ENCODE measurements around the gene PIPOX. TPM values are rescaled to one million over a fixed set of nuclear protein-coding genes. Genes with fewer than 3 reads are reported as not detected.

The PIPOX gene
- total RNA-seq, 1 donor = 1.4 TPM

DNA sequence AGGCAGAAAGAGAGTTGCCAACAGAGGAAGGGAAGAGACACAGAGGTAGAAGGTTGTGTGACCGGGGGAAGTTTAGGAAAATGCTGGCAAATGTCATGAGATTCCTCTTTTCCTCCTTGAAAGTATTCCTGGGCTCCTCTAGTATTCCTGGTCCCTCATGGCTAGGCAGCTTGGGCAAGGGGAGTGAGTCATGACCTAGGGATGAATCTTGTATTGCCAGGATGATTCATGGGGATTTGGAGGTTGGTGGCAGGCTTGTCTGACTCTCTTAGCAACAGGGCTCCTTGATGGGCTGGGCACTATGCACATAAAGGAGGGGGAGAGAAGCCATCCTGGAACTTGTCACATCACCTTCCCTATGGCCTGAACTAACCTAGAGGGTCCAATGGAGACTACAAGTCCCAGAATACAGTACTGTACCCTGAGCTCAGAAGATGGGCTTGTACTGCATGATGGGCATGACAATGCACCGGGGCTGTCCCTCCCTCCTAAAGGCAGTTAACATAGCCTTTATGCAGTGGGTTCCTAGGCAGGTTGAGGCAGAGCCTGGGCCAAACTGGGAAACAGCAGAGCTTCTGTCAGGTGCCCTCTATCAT lies 35.0 kb upstream of the PIPOX start:
- peak; percentile 98 for DNase-seq (ENCODE audit: insufficient read length, low spot score, missing footprints)

DNA sequence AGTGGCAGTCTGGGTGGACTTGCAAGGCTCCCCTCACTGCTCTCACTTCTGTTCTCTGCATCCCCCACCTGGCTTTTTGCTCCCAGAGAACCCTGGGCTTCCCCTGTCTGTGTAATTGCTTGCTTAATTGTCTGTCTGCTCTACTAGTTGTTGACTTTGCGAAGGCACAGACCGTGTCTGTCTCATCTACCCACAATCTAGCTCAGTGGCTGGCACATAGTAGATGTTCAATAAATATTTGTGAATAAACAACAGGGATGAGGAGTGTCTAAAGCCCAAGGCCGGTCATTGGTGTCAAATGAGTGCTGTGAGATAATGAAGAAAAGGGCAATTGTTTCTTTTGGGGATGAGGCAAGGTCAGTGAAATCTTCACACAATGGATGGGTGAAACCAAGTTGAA lies 34.4 kb upstream of the PIPOX start:
- peaks cover 56% of the 10 kb centered on the region for H3K27me3 ChIP-seq (ENCODE audit: insufficient read depth, low read length)
- no peak overlapping the region for H3K27ac ChIP-seq (ENCODE audit: low read depth, low read length)
- H2AFZ ChIP-seq (ENCODE audit: low read length) = no peak overlapping the region
- H3K9me3 ChIP-seq (ENCODE audit: low read depth, low read length) = no peaks in the 10 kb centered on the region
- peaks cover 3% of the 10 kb centered on the region for H4K20me1 ChIP-seq (ENCODE audit: insufficient read depth, low read length)
- H3K79me2 ChIP-seq (ENCODE audit: insufficient read depth, low read length) = no peaks in the 10 kb centered on the region
- no peaks in the 10 kb centered on the region for H3K36me3 ChIP-seq (ENCODE audit: insufficient read depth, low read length)
- peaks cover 6% of the 10 kb centered on the region for H3K4me1 ChIP-seq (ENCODE audit: insufficient read depth, low read length)
- TF ChIP-seq, protein P1, sequence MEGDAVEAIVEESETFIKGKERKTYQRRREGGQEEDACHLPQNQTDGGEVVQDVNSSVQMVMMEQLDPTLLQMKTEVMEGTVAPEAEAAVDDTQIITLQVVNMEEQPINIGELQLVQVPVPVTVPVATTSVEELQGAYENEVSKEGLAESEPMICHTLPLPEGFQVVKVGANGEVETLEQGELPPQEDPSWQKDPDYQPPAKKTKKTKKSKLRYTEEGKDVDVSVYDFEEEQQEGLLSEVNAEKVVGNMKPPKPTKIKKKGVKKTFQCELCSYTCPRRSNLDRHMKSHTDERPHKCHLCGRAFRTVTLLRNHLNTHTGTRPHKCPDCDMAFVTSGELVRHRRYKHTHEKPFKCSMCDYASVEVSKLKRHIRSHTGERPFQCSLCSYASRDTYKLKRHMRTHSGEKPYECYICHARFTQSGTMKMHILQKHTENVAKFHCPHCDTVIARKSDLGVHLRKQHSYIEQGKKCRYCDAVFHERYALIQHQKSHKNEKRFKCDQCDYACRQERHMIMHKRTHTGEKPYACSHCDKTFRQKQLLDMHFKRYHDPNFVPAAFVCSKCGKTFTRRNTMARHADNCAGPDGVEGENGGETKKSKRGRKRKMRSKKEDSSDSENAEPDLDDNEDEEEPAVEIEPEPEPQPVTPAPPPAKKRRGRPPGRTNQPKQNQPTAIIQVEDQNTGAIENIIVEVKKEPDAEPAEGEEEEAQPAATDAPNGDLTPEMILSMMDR (IDR thresholded peaks at IDR 0.05; ENCODE audit: extremely low read depth, low read depth, low read length) = no peak
- H3K4me2 ChIP-seq (ENCODE audit: insufficient read depth, low read length) = no peak overlapping the region
- no peak overlapping the region for H3K4me3 ChIP-seq (ENCODE audit: insufficient read depth, low read length)
- no peak for DNase-seq (ENCODE audit: insufficient read length, low spot score, missing footprints)

More for the DNA sequence above, 35.0 kb upstream of the PIPOX start:
- Histone ChIP-seq H3K4me1 (ENCODE audit: insufficient read depth, low read length) (peaks cover 6% of the 10 kb centered on the region), H3K79me2 (ENCODE audit: insufficient read depth, low read length) (no peaks in the 10 kb centered on the region), H3K36me3 (ENCODE audit: insufficient read depth, low read length) (no peaks in the 10 kb centered on the region), H3K27ac (ENCODE audit: low read depth, low read length) (no peak overlapping the region), H3K27me3 (ENCODE audit: insufficient read depth, low read length) (peaks cover 61% of the 10 kb centered on the region), H3K4me3 (ENCODE audit: insufficient read depth, low read length) (no peak overlapping the region), H4K20me1 (ENCODE audit: insufficient read depth, low read length) (peaks cover 3% of the 10 kb centered on the region), H3K4me2 (ENCODE audit: insufficient read depth, low read length) (no peak overlapping the region), H3K9me3 (ENCODE audit: low read depth, low read length) (no peaks in the 10 kb centered on the region), H2AFZ (ENCODE audit: low read length) (no peak overlapping the region)
- TF ChIP-seq, protein P1 (IDR thresholded peaks at IDR 0.05; ENCODE audit: extremely low read depth, low read depth, low read length) = no peak

DNA sequence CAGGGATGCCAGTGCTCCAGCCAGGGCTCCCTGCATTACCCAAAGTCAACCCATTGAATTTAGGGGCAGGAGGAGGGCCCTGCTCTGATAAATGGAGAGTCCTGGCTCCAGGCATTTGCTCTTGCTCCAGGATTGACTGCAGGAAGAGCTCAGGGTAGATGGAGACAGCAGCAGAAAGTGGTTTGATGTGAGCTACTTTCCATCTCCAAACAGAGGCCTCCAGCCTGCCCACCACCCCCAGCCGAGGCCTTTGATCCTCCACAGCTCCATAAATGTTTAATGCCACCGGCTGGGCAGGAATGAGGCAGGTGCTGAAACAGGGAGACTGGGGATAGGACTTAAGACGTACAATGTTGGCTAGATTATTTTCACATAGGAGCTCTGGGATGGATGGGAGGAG lies 32.8 kb upstream of the PIPOX start:
- H3K4me2 ChIP-seq (ENCODE audit: insufficient read depth, low read length) = no peak overlapping the region
- TF ChIP-seq, protein P1 (IDR thresholded peaks at IDR 0.05; ENCODE audit: extremely low read depth, low read depth, low read length) = no peak
- no peaks in the 10 kb centered on the region for H3K36me3 ChIP-seq (ENCODE audit: insufficient read depth, low read length)
- H3K4me3 ChIP-seq (ENCODE audit: insufficient read depth, low read length) = no peak overlapping the region
- no peaks in the 10 kb centered on the region for H3K79me2 ChIP-seq (ENCODE audit: insufficient read depth, low read length)
- H2AFZ ChIP-seq (ENCODE audit: low read length) = no peak overlapping the region
- DNase-seq (ENCODE audit: insufficient read length, low spot score, missing footprints) = peak; percentile 58
- H4K20me1 ChIP-seq (ENCODE audit: insufficient read depth, low read length) = no peaks in the 10 kb centered on the region
- no peak overlapping the region for H3K27ac ChIP-seq (ENCODE audit: low read depth, low read length)
- peaks cover 6% of the 10 kb centered on the region for H3K4me1 ChIP-seq (ENCODE audit: insufficient read depth, low read length)
- no peaks in the 10 kb centered on the region for H3K9me3 ChIP-seq (ENCODE audit: low read depth, low read length)
- peaks cover 54% of the 10 kb centered on the region for H3K27me3 ChIP-seq (ENCODE audit: insufficient read depth, low read length)

DNA sequence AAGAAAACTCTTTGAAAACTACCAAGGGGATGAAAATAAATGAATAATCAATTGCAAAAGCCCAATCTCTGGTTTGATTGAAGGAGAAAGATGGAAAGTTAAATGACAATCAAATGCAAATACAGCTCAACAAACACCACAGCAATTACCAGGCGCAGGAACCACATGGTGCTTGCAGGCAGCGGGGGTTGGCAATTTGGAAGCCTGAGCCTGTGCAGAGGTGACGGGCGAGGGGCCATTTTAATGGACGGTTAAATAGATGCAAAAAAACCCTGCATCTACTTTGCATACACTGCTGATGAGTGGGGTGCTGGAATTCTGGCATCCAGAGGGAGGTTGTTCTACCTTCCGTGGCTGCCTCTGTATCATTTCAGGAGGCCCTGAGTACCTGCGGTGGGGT lies 32.4 kb upstream of the PIPOX start:
- no peak overlapping the region for H2AFZ ChIP-seq (ENCODE audit: low read length)
- TF ChIP-seq, protein P1 (IDR thresholded peaks at IDR 0.05; ENCODE audit: extremely low read depth, low read depth, low read length) = no peak

More for the DNA sequence above, 32.4 kb upstream of the PIPOX start:
- H3K4me3 ChIP-seq (ENCODE audit: insufficient read depth, low read length) = no peak overlapping the region
- no peak overlapping the region for H3K4me2 ChIP-seq (ENCODE audit: insufficient read depth, low read length)
- H4K20me1 ChIP-seq (ENCODE audit: insufficient read depth, low read length) = no peaks in the 10 kb centered on the region
- peaks cover 6% of the 10 kb centered on the region for H3K4me1 ChIP-seq (ENCODE audit: insufficient read depth, low read length)
- no peaks in the 10 kb centered on the region for H3K36me3 ChIP-seq (ENCODE audit: insufficient read depth, low read length)
- H3K27ac ChIP-seq (ENCODE audit: low read depth, low read length) = no peak overlapping the region
- no peaks in the 10 kb centered on the region for H3K79me2 ChIP-seq (ENCODE audit: insufficient read depth, low read length)
- peaks cover 54% of the 10 kb centered on the region for H3K27me3 ChIP-seq (ENCODE audit: insufficient read depth, low read length)
- DNase-seq (ENCODE audit: insufficient read length, low spot score, missing footprints) = no peak
- H3K9me3 ChIP-seq (ENCODE audit: low read depth, low read length) = no peaks in the 10 kb centered on the region

All from osteoblast (primary cell).